Measurements from ENCODE around the gene SCN3B. TPM values are rescaled to one million over a fixed set of nuclear protein-coding genes. Genes with fewer than 3 reads are reported as not detected.

Gene SCN3B
- total RNA-seq, 1 experiment from 2014 or later = not detected

GRCh38 chr11:123624974-123625373, 29.4 kb downstream of the SCN3B start:
- Histone ChIP-seq H2AFZ (no peak overlapping the region), H3K27me3 (ENCODE audit: insufficient read depth, low read depth) (no peaks in the 10 kb centered on the region), H3K4me3 (no peak overlapping the region), H3K79me2 (ENCODE audit: low read depth) (no peaks in the 10 kb centered on the region), H3K36me3 (ENCODE audit: low read depth) (no peaks in the 10 kb centered on the region), H3F3A (ENCODE audit: insufficient read depth, low read depth) (no peaks in the 10 kb centered on the region), H4K20me1 (ENCODE audit: insufficient read depth) (no peaks in the 10 kb centered on the region), H3K9me3 (ENCODE audit: insufficient read depth, low read depth) (no peaks in the 10 kb centered on the region), H3K4me1 (replicated peaks; ENCODE audit: insufficient read depth) (no peaks in the 10 kb centered on the region), H3K27ac (no peak overlapping the region), H3K4me2 (no peak overlapping the region), H3K9me2 (ENCODE audit: insufficient read depth) (no peaks in the 10 kb centered on the region)
- ChIA-PET CTCF (no interaction called here), POLR2A (ENCODE audit: unreplicated experiment) (no interaction called here)
- TF ChIP-seq EZH2 (IDR thresholded peaks at IDR 0.05; ENCODE audit: low read depth) = no peak
- no peak for TF ChIP-seq CTCF (conservative IDR thresholded peaks at IDR 0.05)
- intact Hi-C loops (cut with micrococcal nuclease; ENCODE audit: unreplicated experiment) = no loop called here
- no peak for DNase-seq
- BruUV-seq (replicated peaks) = no TSS peak

DNA sequence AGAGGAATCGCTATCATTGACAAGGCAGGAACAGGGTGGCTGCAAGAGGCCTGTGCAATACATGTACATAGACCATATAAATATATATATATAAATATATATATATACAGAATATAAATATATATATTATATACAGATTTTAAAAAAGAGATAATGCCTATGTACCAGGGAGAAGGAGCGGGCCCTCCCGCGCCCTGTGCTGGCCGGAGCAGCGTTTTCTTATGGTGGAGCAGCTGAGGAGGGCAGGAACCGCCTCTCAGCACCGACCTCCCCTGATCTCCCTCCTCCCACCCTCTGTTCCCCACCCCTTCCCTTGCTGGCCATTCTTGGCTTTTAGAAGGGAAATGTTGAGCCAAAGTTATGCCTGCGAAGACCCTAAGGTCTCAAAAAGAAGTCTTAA, 31.8 kb downstream of the SCN3B start:
- no peak overlapping the region for H3K4me2 ChIP-seq
- H4K20me1 ChIP-seq (ENCODE audit: insufficient read depth) = no peaks in the 10 kb centered on the region
- no peak for TF ChIP-seq EZH2 (IDR thresholded peaks at IDR 0.05; ENCODE audit: low read depth)
- no peak for TF ChIP-seq CTCF (conservative IDR thresholded peaks at IDR 0.05)
- H3K27me3 ChIP-seq (ENCODE audit: insufficient read depth, low read depth) = no peaks in the 10 kb centered on the region
- no peak overlapping the region for H2AFZ ChIP-seq
- no peak for DNase-seq
- H3K9me2 ChIP-seq (ENCODE audit: insufficient read depth) = no peaks in the 10 kb centered on the region
- no peak overlapping the region for H3K4me3 ChIP-seq
- intact Hi-C loops (cut with micrococcal nuclease; ENCODE audit: unreplicated experiment) = no loop called here
- no peaks in the 10 kb centered on the region for H3K4me1 ChIP-seq (replicated peaks; ENCODE audit: insufficient read depth)
- ChIA-PET POLR2A (ENCODE audit: unreplicated experiment) (no interaction called here), CTCF (no interaction called here)
- no peaks in the 10 kb centered on the region for H3F3A ChIP-seq (ENCODE audit: insufficient read depth, low read depth)
- no TSS peak for BruUV-seq (replicated peaks)
- H3K27ac ChIP-seq = no peak overlapping the region
- no peaks in the 10 kb centered on the region for H3K9me3 ChIP-seq (ENCODE audit: insufficient read depth, low read depth)
- no peaks in the 10 kb centered on the region for H3K36me3 ChIP-seq (ENCODE audit: low read depth)
- H3K79me2 ChIP-seq (ENCODE audit: low read depth) = no peaks in the 10 kb centered on the region

- Histone ChIP-seq H3K36me3 (ENCODE audit: low read depth) (no peaks in the 10 kb centered on the region), H2AFZ (no peak overlapping the region), H3K4me3 (no peak overlapping the region), H3K27ac (no peak overlapping the region), H4K20me1 (ENCODE audit: insufficient read depth) (no peaks in the 10 kb centered on the region), H3K4me1 (replicated peaks; ENCODE audit: insufficient read depth) (no peaks in the 10 kb centered on the region), H3F3A (ENCODE audit: insufficient read depth, low read depth) (no peaks in the 10 kb centered on the region), H3K9me2 (ENCODE audit: insufficient read depth) (no peaks in the 10 kb centered on the region), H3K79me2 (ENCODE audit: low read depth) (no peaks in the 10 kb centered on the region), H3K9me3 (ENCODE audit: insufficient read depth, low read depth) (no peaks in the 10 kb centered on the region), H3K4me2 (no peak overlapping the region), H3K27me3 (ENCODE audit: insufficient read depth, low read depth) (no peaks in the 10 kb centered on the region)
- intact Hi-C loops (cut with micrococcal nuclease; ENCODE audit: unreplicated experiment) = no loop called here
- BruUV-seq (replicated peaks) = no TSS peak
- no peak for DNase-seq
- ChIA-PET CTCF (no interaction called here), POLR2A (ENCODE audit: unreplicated experiment) (no interaction called here)
- TF ChIP-seq CTCF (conservative IDR thresholded peaks at IDR 0.05) (no peak), EZH2 (IDR thresholded peaks at IDR 0.05; ENCODE audit: low read depth) (no peak)
Measured at GRCh38 chr11:123616505-123617198, 37.8 kb downstream of the SCN3B start.
